Measurements from ENCODE around the gene PTPRE. TPM values are rescaled to one million over a fixed set of nuclear protein-coding genes. Genes with fewer than 3 reads are reported as not detected.

The PTPRE gene
- total RNA-seq, result 2.0 and 3.7 TPM in 2 replicates

GRCh38 chr10:127906548-127907377, at the start of gene PTPRE:
Gene PTPRE, plus strand, starts transcription at chr10:127907103. Its CDS starts 133,779 bp downstream, at chr10:128040882.

GRCh38 chr10:127892743-127893142, 14.2 kb upstream of the PTPRE start, which contains the start of gene CLRN3:
Gene CLRN3, minus strand, starts transcription at chr10:127892941. Its CDS starts 157 bp downstream, at chr10:127892784.

GRCh38 chr10:128125944-128126764, 219.3 kb downstream of the PTPRE start, which contains the start of gene MKI67:
Gene MKI67, minus strand, starts transcription at chr10:128126423. Its CDS starts 756 bp downstream, at chr10:128125667.

Other genes starting within 250 kb of the PTPRE start
- gene FOXI2, start 169.9 kb upstream of the PTPRE start, total RNA-seq, result not detected in 2 replicates
- not detected in 2 replicates for gene CLRN3, start 14.2 kb upstream of the PTPRE start, total RNA-seq
- gene MKI67, start 219.3 kb downstream of the PTPRE start, total RNA-seq, result 5.1 and 8.3 TPM in 2 replicates